Measurements from ENCODE around the gene AMFR.
A peak's percentile ranks its signal among the peaks of the same experiment; 100 is the strongest.

AMFR gene

GRCh38 chr16:56425439-56425832 is at the start of gene AMFR:
TSS of gene AMFR (minus strand) at chr16:56425545. CDS start at chr16:56425327, 218 bp downstream.
- peak; percentile 23 for DNase-seq (ENCODE audit: low read depth)

GRCh38 chr16:56470666-56471065 is 45.3 kb upstream of the AMFR start:
- no peak for DNase-seq (ENCODE audit: low read depth)

GRCh38 chr16:56470232-56470631 is 44.9 kb upstream of the AMFR start:
- no peak for DNase-seq (ENCODE audit: low read depth)

- no peak for DNase-seq (ENCODE audit: low read depth)
Measured at GRCh38 chr16:56469748-56470147, 44.4 kb upstream of the AMFR start.

GRCh38 chr16:56468800-56469199 is 43.5 kb upstream of the AMFR start:
- no peak for DNase-seq (ENCODE audit: low read depth)

GRCh38 chr16:56466344-56466743 is 41.0 kb upstream of the AMFR start:
- DNase-seq (ENCODE audit: low read depth), result no peak

- no peak for DNase-seq (ENCODE audit: low read depth)
Measured at GRCh38 chr16:56463153-56463552, 37.8 kb upstream of the AMFR start.

- DNase-seq (ENCODE audit: low read depth), result no peak
Measured at GRCh38 chr16:56462064-56462796, 36.9 kb upstream of the AMFR start.

GRCh38 chr16:56460101-56460500 is 34.8 kb upstream of the AMFR start:
- DNase-seq (ENCODE audit: low read depth), result no peak

GRCh38 chr16:56457927-56458470 is 32.7 kb upstream of the AMFR start:
- no peak for DNase-seq (ENCODE audit: low read depth)

GRCh38 chr16:56451753-56452689 is 26.7 kb upstream of the AMFR start:
- DNase-seq (ENCODE audit: low read depth), result no peak

GRCh38 chr16:56450986-56451752 is 25.8 kb upstream of the AMFR start, which contains the start of the genes NUDT21 and OGFOD1:
TSS of gene NUDT21 (minus strand) at chr16:56451332. CDS start at chr16:56451202, 130 bp downstream.
TSS of gene OGFOD1 (plus strand) at chr16:56451554. CDS start at chr16:56451613, 59 bp downstream.
- DNase-seq (ENCODE audit: low read depth), result peak; percentile 87

- peak; percentile 3 for DNase-seq (ENCODE audit: low read depth)
Measured at GRCh38 chr16:56450275-56450985, 25.1 kb upstream of the AMFR start.

- no peak for DNase-seq (ENCODE audit: low read depth)
Measured at GRCh38 chr16:56448005-56448404, 22.7 kb upstream of the AMFR start.

GRCh38 chr16:56447286-56447685 is 21.9 kb upstream of the AMFR start:
- no peak for DNase-seq (ENCODE audit: low read depth)

GRCh38 chr16:56438038-56438437 is 12.7 kb upstream of the AMFR start:
- no peak for DNase-seq (ENCODE audit: low read depth)

GRCh38 chr16:56436258-56436657 is 10.9 kb upstream of the AMFR start:
- no peak for DNase-seq (ENCODE audit: low read depth)

GRCh38 chr16:56428091-56428490 is 2.7 kb upstream of the AMFR start:
- DNase-seq (ENCODE audit: low read depth), result no peak

- no peak for DNase-seq (ENCODE audit: low read depth)
Measured at GRCh38 chr16:56426585-56426984, 1.2 kb upstream of the AMFR start.

- DNase-seq (ENCODE audit: low read depth), result no peak
Measured at GRCh38 chr16:56424791-56425438, 430 bp downstream of the AMFR start.

- DNase-seq (ENCODE audit: low read depth), result no peak
Measured at GRCh38 chr16:56424404-56424764, 961 bp downstream of the AMFR start.
